ENCODE measurements around the gene PACRG. TPM values are rescaled to one million over a fixed set of nuclear protein-coding genes. Genes with fewer than 3 reads are reported as not detected.

The PACRG gene
- total and polyA plus RNA-seq, 4 donors, result 0.47 to 3.8 (median 2.4) TPM

DNA sequence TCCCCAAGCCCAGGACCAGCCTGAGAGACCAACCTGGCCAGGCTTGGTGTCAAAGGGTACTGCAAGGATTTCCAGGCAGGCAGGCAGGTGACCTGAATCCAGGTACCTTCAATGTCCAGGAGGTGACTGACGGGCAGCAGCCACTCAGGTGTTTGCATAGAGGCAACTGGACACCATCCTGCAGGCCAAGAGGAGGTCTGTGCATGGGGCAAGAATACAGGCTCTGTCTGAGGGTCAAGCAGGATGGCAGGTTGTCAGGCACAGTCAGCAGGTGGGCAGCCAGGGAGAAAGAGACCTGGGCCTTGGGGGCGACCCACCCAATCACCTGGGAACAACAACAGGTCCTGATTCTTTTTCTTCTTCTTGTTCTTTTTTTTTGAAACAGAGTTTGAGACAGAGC, 527.5 kb downstream of the PACRG start:
- no peak for DNase-seq (ENCODE audit: low spot score)
- Histone ChIP-seq H3K9me3 (ENCODE audit: control insufficient read depth in 4 of 4, low read length in 3 of 4) (no peaks in the 10 kb centered on the region), H3K27me3 (ENCODE audit: control insufficient read depth in 4 of 4, insufficient read depth in 4 of 4, low read length in 3 of 4) (no peaks in the 10 kb centered on the region), H3K36me3 (ENCODE audit: control insufficient read depth in 4 of 4, insufficient read depth in 3 of 4, low read depth in 1 of 4, low read length in 3 of 4) (no peaks in the 10 kb centered on the region), H3K4me3 (ENCODE audit: low read depth in 1 of 3, low read length in 3 of 3) (no peak overlapping the region), H3K9ac (ENCODE audit: low read depth in 1 of 2, low read length in 2 of 2) (no peak overlapping the region), H3K4me1 (ENCODE audit: control insufficient read depth in 4 of 4, insufficient read depth in 4 of 4, low read length in 3 of 4) (no peaks in the 10 kb centered on the region), H3K27ac (ENCODE audit: low read depth in 1 of 2, low read length in 2 of 2) (no peak overlapping the region)
- WGBS, result 90% methylated on average over 2 of the region's 2 CpGs
- TF ChIP-seq, protein P1, sequence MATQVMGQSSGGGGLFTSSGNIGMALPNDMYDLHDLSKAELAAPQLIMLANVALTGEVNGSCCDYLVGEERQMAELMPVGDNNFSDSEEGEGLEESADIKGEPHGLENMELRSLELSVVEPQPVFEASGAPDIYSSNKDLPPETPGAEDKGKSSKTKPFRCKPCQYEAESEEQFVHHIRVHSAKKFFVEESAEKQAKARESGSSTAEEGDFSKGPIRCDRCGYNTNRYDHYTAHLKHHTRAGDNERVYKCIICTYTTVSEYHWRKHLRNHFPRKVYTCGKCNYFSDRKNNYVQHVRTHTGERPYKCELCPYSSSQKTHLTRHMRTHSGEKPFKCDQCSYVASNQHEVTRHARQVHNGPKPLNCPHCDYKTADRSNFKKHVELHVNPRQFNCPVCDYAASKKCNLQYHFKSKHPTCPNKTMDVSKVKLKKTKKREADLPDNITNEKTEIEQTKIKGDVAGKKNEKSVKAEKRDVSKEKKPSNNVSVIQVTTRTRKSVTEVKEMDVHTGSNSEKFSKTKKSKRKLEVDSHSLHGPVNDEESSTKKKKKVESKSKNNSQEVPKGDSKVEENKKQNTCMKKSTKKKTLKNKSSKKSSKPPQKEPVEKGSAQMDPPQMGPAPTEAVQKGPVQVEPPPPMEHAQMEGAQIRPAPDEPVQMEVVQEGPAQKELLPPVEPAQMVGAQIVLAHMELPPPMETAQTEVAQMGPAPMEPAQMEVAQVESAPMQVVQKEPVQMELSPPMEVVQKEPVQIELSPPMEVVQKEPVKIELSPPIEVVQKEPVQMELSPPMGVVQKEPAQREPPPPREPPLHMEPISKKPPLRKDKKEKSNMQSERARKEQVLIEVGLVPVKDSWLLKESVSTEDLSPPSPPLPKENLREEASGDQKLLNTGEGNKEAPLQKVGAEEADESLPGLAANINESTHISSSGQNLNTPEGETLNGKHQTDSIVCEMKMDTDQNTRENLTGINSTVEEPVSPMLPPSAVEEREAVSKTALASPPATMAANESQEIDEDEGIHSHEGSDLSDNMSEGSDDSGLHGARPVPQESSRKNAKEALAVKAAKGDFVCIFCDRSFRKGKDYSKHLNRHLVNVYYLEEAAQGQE (IDR thresholded peaks at IDR 0.05), result no peak
- TF ChIP-seq HNF4G (IDR thresholded peaks at IDR 0.05), result no peak
- TF ChIP-seq JUND (IDR thresholded peaks at IDR 0.05), result no peak
- TF ChIP-seq FOXA1 (IDR thresholded peaks at IDR 0.05), result no peak
- TF ChIP-seq, protein P2, sequence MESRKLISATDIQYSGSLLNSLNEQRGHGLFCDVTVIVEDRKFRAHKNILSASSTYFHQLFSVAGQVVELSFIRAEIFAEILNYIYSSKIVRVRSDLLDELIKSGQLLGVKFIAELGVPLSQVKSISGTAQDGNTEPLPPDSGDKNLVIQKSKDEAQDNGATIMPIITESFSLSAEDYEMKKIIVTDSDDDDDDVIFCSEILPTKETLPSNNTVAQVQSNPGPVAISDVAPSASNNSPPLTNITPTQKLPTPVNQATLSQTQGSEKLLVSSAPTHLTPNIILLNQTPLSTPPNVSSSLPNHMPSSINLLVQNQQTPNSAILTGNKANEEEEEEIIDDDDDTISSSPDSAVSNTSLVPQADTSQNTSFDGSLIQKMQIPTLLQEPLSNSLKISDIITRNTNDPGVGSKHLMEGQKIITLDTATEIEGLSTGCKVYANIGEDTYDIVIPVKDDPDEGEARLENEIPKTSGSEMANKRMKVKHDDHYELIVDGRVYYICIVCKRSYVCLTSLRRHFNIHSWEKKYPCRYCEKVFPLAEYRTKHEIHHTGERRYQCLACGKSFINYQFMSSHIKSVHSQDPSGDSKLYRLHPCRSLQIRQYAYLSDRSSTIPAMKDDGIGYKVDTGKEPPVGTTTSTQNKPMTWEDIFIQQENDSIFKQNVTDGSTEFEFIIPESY (IDR thresholded peaks at IDR 0.05), result no peak
- TF ChIP-seq SP1 (IDR thresholded peaks at IDR 0.05), result no peak
- no peak for TF ChIP-seq RXRA (IDR thresholded peaks at IDR 0.05)
- no peak for TF ChIP-seq NR2F2 (IDR thresholded peaks at IDR 0.05)
- TF ChIP-seq, protein P3, sequence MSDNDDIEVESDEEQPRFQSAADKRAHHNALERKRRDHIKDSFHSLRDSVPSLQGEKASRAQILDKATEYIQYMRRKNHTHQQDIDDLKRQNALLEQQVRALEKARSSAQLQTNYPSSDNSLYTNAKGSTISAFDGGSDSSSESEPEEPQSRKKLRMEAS (IDR thresholded peaks at IDR 0.05), result no peak
- no peak for TF ChIP-seq HNF4A (conservative IDR thresholded peaks at IDR 0.05)
- TF ChIP-seq, protein P4, sequence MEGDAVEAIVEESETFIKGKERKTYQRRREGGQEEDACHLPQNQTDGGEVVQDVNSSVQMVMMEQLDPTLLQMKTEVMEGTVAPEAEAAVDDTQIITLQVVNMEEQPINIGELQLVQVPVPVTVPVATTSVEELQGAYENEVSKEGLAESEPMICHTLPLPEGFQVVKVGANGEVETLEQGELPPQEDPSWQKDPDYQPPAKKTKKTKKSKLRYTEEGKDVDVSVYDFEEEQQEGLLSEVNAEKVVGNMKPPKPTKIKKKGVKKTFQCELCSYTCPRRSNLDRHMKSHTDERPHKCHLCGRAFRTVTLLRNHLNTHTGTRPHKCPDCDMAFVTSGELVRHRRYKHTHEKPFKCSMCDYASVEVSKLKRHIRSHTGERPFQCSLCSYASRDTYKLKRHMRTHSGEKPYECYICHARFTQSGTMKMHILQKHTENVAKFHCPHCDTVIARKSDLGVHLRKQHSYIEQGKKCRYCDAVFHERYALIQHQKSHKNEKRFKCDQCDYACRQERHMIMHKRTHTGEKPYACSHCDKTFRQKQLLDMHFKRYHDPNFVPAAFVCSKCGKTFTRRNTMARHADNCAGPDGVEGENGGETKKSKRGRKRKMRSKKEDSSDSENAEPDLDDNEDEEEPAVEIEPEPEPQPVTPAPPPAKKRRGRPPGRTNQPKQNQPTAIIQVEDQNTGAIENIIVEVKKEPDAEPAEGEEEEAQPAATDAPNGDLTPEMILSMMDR (IDR thresholded peaks at IDR 0.05; ENCODE audit: low read depth, low read length, missing input control), result no peak

DNA sequence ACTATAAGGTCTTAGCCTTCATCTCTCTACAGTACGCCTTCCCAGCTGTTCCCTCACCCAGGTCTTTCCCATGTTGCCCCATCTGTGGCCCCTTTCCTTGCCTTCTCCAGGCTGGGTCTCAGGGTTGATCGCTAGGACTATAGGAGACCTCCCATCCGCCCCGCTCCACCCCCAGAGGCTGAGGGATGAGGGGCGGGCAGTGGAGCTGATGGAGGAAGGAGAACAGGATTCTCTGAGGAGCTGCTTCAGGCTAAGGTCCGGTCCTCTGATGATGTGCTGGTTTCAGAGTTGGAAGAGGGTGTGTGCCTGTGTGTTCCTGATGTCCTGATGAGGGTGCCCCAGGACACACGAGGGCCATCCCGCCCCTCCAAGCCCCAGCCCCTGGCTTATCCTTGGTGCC, 531.9 kb downstream of the PACRG start:
- DNase-seq (ENCODE audit: low spot score), result no peak
- H3K9ac ChIP-seq (ENCODE audit: low read depth in 1 of 2, low read length in 2 of 2), result no peak overlapping the region
- H3K27ac ChIP-seq (ENCODE audit: low read depth in 1 of 2, low read length in 2 of 2), result no peak overlapping the region
- no peaks in the 10 kb centered on the region for H3K27me3 ChIP-seq (ENCODE audit: control insufficient read depth in 4 of 4, insufficient read depth in 4 of 4, low read length in 3 of 4)
- no peaks in the 10 kb centered on the region for H3K36me3 ChIP-seq (ENCODE audit: control insufficient read depth in 4 of 4, insufficient read depth in 3 of 4, low read depth in 1 of 4, low read length in 3 of 4)
- no peak for TF ChIP-seq SP1 (IDR thresholded peaks at IDR 0.05)
- 88% methylated on average over 8 of the region's 8 CpGs for WGBS
- no peak overlapping the region for H3K4me3 ChIP-seq (ENCODE audit: low read depth in 1 of 3, low read length in 3 of 3)
- peaks cover 0 to 9% (median 4%) of the 10 kb centered on the region in 4 donors for H3K4me1 ChIP-seq (ENCODE audit: control insufficient read depth in 4 of 4, insufficient read depth in 4 of 4, low read length in 3 of 4)
- H3K9me3 ChIP-seq (ENCODE audit: control insufficient read depth in 4 of 4, low read length in 3 of 4), result no peaks in the 10 kb centered on the region
